Transverse colon (tissue), 4 donors: Measurements from ENCODE around the gene TMEM238. TPM values are rescaled to one million over a fixed set of nuclear protein-coding genes. Genes with fewer than 3 reads are reported as not detected.

Experiments
- DNase-seq: peaks from one replicate; pipeline ENCODE4 v3.0.0-alpha.2; 2019
- H3K27ac ChIP-seq, 4 donors: fragments of 200-600 bp; sonication (generic); 2 replicates each; pipeline ENCODE4 v1.5.1; 2016 to 2018; ENCODE audit warnings: inconsistent platforms in 4 of 4
- H3K27me3 ChIP-seq: fragments of 200-600 bp; sonication (generic); 2 replicates; pipeline ENCODE4 v1.5.1; 2017; ENCODE audit warnings: inconsistent platforms
- H3K36me3 ChIP-seq, 4 donors: fragments of 200-600 bp; sonication (generic); 2 replicates each; pipeline ENCODE4 v1.5.1; 2017 to 2019; ENCODE audit warnings: inconsistent platforms in 4 of 4
- H3K4me1 ChIP-seq, 4 donors: fragments of 200-600 bp; sonication (generic); 2 replicates each; pipeline ENCODE4 v1.5.1; 2017 to 2020; ENCODE audit warnings: inconsistent platforms in 4 of 4
- H3K4me3 ChIP-seq, 4 donors: fragments of 200-600 bp; sonication (generic); 1 replicate in 1 of 4; 2 replicates in 3 of 4; pipeline versions ENCODE4 v1.5.1 to v1.6.1; 2017 to 2019; ENCODE audit warnings: inconsistent platforms in 4 of 4
- H3K9me3 ChIP-seq, 2 donors: fragments of 200-600 bp; sonication (generic); 2 replicates each; pipeline ENCODE4 v1.5.1; 2017 to 2019; ENCODE audit warnings: inconsistent platforms in 2 of 2
- CTCF ChIP-seq, 5 experiments: fragments of 200-600 bp in 3 of 5; fragments of 450-650 bp in 2 of 5; sonication (generic) in 3 of 5; IDR thresholded peaks; 1 replicate in 2 of 5; 2 replicates in 3 of 5; pipeline ENCODE4 v1.5.1; 2016 to 2017; ENCODE audit warnings: antibody characterized with exemption in 5 of 5, inconsistent platforms in 3 of 5, mild to moderate bottlenecking in 2 of 5, moderate library complexity in 1 of 5
- EP300 ChIP-seq: sonication (generic); formaldehyde crosslinking; IDR thresholded peaks from one replicate; pipeline ENCODE4 v1.6.1; 2017; ENCODE audit warnings: antibody characterized with exemption, low read depth
- POLR2A ChIP-seq: fragments of 450-650 bp; IDR thresholded peaks from one replicate; pipeline ENCODE4 v1.6.1; 2016; ENCODE audit warnings: antibody characterized with exemption, mild to moderate bottlenecking, moderate library complexity
- POLR2AphosphoS5 ChIP-seq, 3 donors: sonication (generic); formaldehyde crosslinking; IDR thresholded peaks; one replicate each; pipeline ENCODE4 v1.6.1; 2016; ENCODE audit warnings: antibody characterized with exemption in 3 of 3
- WGBS, 2 donors: methylation state at CpG; one replicate each; pipeline ENCODE4 v1.1.5; 2018; ENCODE audit warnings: low coverage in 1 of 2; 5-methylcytosine and 5-hydroxymethylcytosine counted together
- in situ Hi-C, 4 donors: fragments of 200-750 bp; cut with MboI; loops; one replicate each; pipeline versions ENCODE4 v1.15.0 to v1.15.1; 2017; ENCODE audit warnings: low sequenced_read_pairs in 3 of 4, low pct_ligation_motif_present in 1 of 4, low pct_unique_long_range_greater_than_20kb in 1 of 4
- intact Hi-C: fragments of 100-400 bp; cut with DNase I; formaldehyde crosslinking; loops from one replicate; pipeline ENCODE4 v1.15.1; 2023; ENCODE audit warnings: low total_unique reads
- total RNA-seq, 4 donors: library from RNA; depleted of rRNA; stranded (reverse); fragments of >200 nt; gene quantifications; one replicate each; pipeline ENCODE4 v1.1.0, GENCODE V29; 2016

The TMEM238 gene
- total RNA-seq, 4 donors from 2014 or later: 12.0 to 199 (median 42.5) TPM

DNA sequence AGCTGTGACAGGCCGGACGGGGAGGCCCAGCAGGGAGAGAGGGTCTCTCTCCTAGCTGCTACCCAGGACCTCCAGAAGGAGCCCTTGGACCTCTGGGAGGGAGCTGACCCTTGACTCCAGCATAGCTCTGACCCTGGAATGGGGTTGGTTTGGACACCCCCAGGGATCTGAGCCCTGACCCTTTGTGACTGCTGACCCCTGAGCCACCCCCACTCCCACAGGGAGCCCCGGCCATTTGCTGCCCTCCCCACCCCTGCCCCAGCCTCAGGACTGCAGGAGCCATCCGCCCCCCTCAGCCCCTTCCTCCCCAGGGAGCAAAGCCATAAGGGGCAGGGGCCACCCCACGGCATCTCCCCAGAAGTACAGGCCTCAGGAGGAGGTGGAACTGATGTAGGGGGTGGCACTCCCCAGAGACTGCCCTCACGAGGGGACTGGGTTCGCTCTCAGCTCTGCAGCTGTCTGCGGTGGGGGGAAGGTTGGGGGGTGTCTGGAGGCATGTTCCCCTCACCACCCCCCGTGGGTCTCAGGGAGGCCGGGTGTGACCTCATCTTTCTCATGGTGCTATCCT lies 36.6 kb downstream of the TMEM238 start:
- TF ChIP-seq EP300 (no peak), POLR2AphosphoS5 (IDR thresholded peaks at IDR 0.05) (no peak), CTCF (IDR thresholded peaks at IDR 0.05) (no peak), POLR2A (no peak)
- in situ Hi-C loops (no loop called here), intact Hi-C loops (no loop called here)
- DNase-seq: no peak
- Histone ChIP-seq H3K4me3 (no peak overlapping the region), H3K27ac (no peak overlapping the region), H3K36me3 (peaks cover 0 to 4% (median 0%) of the 10 kb centered on the region in 4 donors), H3K27me3 (peaks cover 15% of the 10 kb centered on the region), H3K9me3 (no peaks in the 10 kb centered on the region), H3K4me1 (peaks cover 0 to 18% (median 10%) of the 10 kb centered on the region in 4 donors)
- WGBS, 2 donors: 60 to 84% methylated on average over 1 to 9 of the region's 10 CpGs

DNA sequence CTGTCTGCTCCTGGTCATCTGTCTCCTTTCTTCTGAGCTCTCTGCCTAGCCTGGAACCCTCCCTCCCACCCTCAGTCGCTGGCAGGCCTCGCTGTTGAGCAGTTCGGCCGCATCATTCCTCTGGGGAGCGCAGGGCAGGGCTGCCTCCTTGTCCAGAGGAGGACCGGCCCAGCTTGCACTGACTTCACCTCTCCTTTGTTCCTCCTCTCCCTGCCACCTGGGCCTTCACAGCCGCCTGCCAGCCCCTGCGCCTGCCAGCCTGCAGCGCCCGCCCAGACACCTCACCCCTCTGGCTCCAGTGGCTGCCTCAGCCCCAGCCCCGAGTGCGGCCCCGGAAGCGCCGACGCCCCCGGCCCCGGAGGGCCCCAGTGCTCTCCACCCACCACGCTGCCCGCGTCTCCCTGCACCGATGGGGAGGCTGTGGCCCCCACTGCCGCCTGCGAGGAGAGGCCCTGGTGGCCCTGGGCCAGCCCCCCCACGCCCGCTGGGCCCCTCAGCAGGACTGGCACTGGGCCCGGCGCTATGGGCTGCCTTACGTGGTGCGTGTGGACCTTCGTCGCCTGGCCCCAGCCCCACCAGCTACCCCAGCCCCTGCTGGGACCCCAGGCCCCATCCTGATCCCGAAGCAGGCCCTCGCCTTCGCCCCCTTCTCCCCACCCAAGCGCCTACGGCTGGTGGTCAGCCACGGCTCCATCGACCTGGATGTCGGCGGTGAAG lies 37.2 kb downstream of the TMEM238 start:
- peaks cover 0 to 4% (median 0%) of the 10 kb centered on the region in 4 donors for H3K36me3 ChIP-seq
- no peak overlapping the region for H3K4me3 ChIP-seq
- 90% methylated on average over 41 of the region's 41 CpGs; no CpG with 5 or more reads in 1 of the 2 donors for WGBS, 2 donors
- intact Hi-C loops: no loop called here
- no peak for TF ChIP-seq POLR2A
- TF ChIP-seq POLR2AphosphoS5 (IDR thresholded peaks at IDR 0.05): no peak
- no peak for TF ChIP-seq CTCF (IDR thresholded peaks at IDR 0.05)
- no peak for TF ChIP-seq EP300
- no peak overlapping the region for H3K27ac ChIP-seq
- in situ Hi-C loops: no loop called here
- peaks cover 8% of the 10 kb centered on the region for H3K27me3 ChIP-seq
- H3K9me3 ChIP-seq: no peaks in the 10 kb centered on the region
- DNase-seq: no peak
- H3K4me1 ChIP-seq: peaks cover 0 to 15% (median 10%) of the 10 kb centered on the region in 4 donors

DNA sequence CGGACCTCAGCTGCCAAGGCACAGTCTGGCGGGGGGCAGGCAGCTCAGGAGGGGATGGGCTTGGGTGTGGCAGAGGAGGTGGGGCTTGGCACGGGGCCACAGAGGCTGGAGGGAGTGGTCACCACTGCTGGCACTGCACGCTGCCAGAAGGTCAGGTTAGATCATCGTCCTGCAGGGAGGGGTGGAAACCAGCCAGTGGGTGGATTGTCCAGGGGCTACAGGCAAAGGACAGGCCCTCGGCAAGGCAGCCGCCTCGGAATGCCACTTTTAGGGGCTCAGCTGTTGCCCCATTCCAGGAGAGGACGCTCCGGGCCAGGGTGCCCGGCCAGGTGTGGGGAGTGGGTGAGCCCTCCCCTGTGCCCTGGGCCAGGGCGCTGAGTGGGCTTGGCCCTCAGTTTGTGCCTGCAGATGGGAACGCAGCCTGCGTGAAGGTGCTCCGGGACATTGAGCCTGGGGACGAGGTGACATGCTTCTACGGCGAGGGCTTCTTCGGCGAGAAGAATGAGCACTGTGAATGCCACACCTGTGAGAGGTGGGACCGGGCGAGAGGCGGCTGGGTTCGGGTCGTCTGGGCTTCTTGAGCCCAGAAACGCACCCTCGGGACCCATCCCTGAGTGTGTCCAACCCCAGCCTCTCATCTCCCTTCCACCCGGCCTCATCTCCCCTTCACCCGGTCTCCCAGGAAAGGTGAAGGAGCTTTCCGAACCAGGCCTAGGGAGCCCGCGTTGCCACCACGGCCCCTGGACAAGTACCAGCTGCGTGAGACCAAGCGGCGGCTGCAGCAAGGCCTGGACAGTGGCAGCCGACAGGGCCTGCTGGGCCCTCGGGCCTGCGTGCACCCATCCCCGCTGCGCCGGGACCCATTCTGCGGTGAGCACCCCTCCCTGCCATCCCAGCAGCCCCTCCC lies 38.0 kb downstream of the TMEM238 start:
- peak; percentile 72 for DNase-seq
- in situ Hi-C loops (no loop called here), intact Hi-C loops (no loop called here)
- TF ChIP-seq POLR2AphosphoS5 (IDR thresholded peaks at IDR 0.05) (no peak), POLR2A (no peak), EP300 (no peak), CTCF (IDR thresholded peaks at IDR 0.05) (no peak)
- Histone ChIP-seq H3K27ac (no peak overlapping the region), H3K36me3 (peaks cover 0 to 4% (median 0%) of the 10 kb centered on the region in 4 donors), H3K9me3 (no peaks in the 10 kb centered on the region), H3K27me3 (peaks cover under 1% of the 10 kb centered on the region), H3K4me3 (no peak overlapping the region), H3K4me1 (peaks cover under 1 to 21% (median 14%) of the 10 kb centered on the region in 4 donors)
- 81% methylated on average over 43 of the region's 43 CpGs; no CpG with 5 or more reads in 1 of the 2 donors for WGBS, 2 donors
